Neuronal stem cell (in vitro differentiated cells): ENCODE results near the gene LCN2.
A peak's percentile ranks its signal among the peaks of the same experiment; 100 is the strongest.

Experiments used
- DNase-seq: peaks from one replicate; pipeline ENCODE4 v3.0.0-alpha.2; 2013; ENCODE audit warnings: low spot score
- H2AFZ ChIP-seq: one replicate; pipeline ENCODE4 v1.6.1; 2013; ENCODE audit warnings: mild to moderate bottlenecking, low read length, inconsistent platforms
- H2AK5ac ChIP-seq: 2 replicates; pipeline ENCODE4 v1.6.1; 2013; ENCODE audit warnings: low read depth, mild to moderate bottlenecking, inconsistent platforms, low read length, moderate library complexity, mixed read lengths
- H2BK120ac ChIP-seq: 2 replicates; pipeline ENCODE4 v1.6.1; 2013; ENCODE audit warnings: low read depth, mild to moderate bottlenecking, inconsistent platforms, low read length, moderate library complexity, mixed read lengths
- H2BK12ac ChIP-seq: one replicate; pipeline ENCODE4 v1.6.1; 2013; ENCODE audit warnings: low read length, inconsistent platforms
- H2BK15ac ChIP-seq: 2 replicates; pipeline ENCODE4 v1.6.1; 2013; ENCODE audit warnings: mild to moderate bottlenecking, low read length, inconsistent platforms, mixed read lengths
- H2BK5ac ChIP-seq: one replicate; pipeline ENCODE4 v1.6.1; 2013; ENCODE audit warnings: inconsistent platforms, mild to moderate bottlenecking, low read length, moderate library complexity
- H3K14ac ChIP-seq: one replicate; pipeline ENCODE4 v1.6.1; 2013; ENCODE audit warnings: low read length, inconsistent platforms
- H3K18ac ChIP-seq: 2 replicates; pipeline ENCODE4 v1.6.1; 2013; ENCODE audit warnings: low read length, inconsistent platforms
- H3K23ac ChIP-seq: 2 replicates; pipeline ENCODE4 v1.6.1; 2013; ENCODE audit warnings: low read depth, mild to moderate bottlenecking, mixed read lengths, low read length, inconsistent platforms; ENCODE audit not compliant: poor library complexity
- H3K27ac ChIP-seq: replicated peaks from 3 replicates; pipeline ENCODE4 v1.5.1; 2013; ENCODE audit warnings: low read length, inconsistent platforms
- H3K27me3 ChIP-seq, 3 experiments: 2 replicates each; pipeline ENCODE4 v1.6.1; 2013; ENCODE audit warnings: low read length in 3 of 3, mild to moderate bottlenecking in 2 of 3, inconsistent platforms in 1 of 3, low read depth in 1 of 3, mixed read lengths in 1 of 3, moderate library complexity in 1 of 3; ENCODE audit not compliant: control insufficient read depth in 3 of 3, insufficient read depth in 3 of 3
- H3K36me3 ChIP-seq, 2 donors: replicated peaks in 1 of 2; 2 replicates each; pipeline ENCODE4 v1.6.1; 2013; ENCODE audit warnings: low read length in 2 of 2; ENCODE audit not compliant: control insufficient read depth in 2 of 2, insufficient read depth in 2 of 2
- H3K4ac ChIP-seq: 2 replicates; pipeline ENCODE4 v1.6.1; 2013; ENCODE audit warnings: inconsistent platforms, mild to moderate bottlenecking, low read length, moderate library complexity
- H3K4me1 ChIP-seq, 2 donors: 1 replicate in 1 of 2; 2 replicates in 1 of 2; pipeline ENCODE4 v1.6.1; 2013; ENCODE audit warnings: low read length in 2 of 2, low read depth in 1 of 2; ENCODE audit not compliant: control insufficient read depth in 2 of 2, insufficient read depth in 1 of 2
- H3K4me2 ChIP-seq: one replicate; pipeline ENCODE4 v1.6.1; 2013; ENCODE audit warnings: mild to moderate bottlenecking, low read length, inconsistent platforms; ENCODE audit not compliant: insufficient read depth, poor library complexity, severe bottlenecking
- H3K4me3 ChIP-seq, 2 donors: 2 replicates each; pipeline ENCODE4 v1.5.1; 2013; ENCODE audit warnings: low read length in 2 of 2, mild to moderate bottlenecking in 2 of 2, inconsistent platforms in 1 of 2, moderate library complexity in 1 of 2
- H3K79me1 ChIP-seq: one replicate; pipeline ENCODE4 v1.6.1; 2013; ENCODE audit warnings: low read depth, mild to moderate bottlenecking, inconsistent platforms, low read length, moderate library complexity
- H3K9ac ChIP-seq: one replicate; pipeline ENCODE4 v1.6.1; 2013; ENCODE audit warnings: mild to moderate bottlenecking, low read depth, low read length, inconsistent platforms; ENCODE audit not compliant: poor library complexity
- H3K9me3 ChIP-seq, 2 donors: replicated peaks in 1 of 2; 2 replicates each; pipeline versions ENCODE3 to v1.6.1; 2013; ENCODE audit warnings: low read length in 2 of 2, mild to moderate bottlenecking in 2 of 2, inconsistent platforms in 1 of 2, low read depth in 1 of 2, mixed read lengths in 1 of 2, moderate library complexity in 1 of 2; ENCODE audit not compliant: control insufficient read depth in 2 of 2, insufficient read depth in 1 of 2
- H4K8ac ChIP-seq: one replicate; pipeline ENCODE4 v1.6.1; 2013; ENCODE audit warnings: low read depth, mild to moderate bottlenecking, inconsistent platforms, low read length, moderate library complexity
- H4K91ac ChIP-seq: one replicate; pipeline ENCODE4 v1.6.1; 2013; ENCODE audit warnings: low read length, low read depth, mild to moderate bottlenecking, inconsistent platforms; ENCODE audit not compliant: poor library complexity
- WGBS, 2 donors: extraction: QIAGEN DNeasy Blood & Tissue Kit; methylation state at CpG; one replicate each; pipeline ENCODE4 v1.1.7; 2013; ENCODE audit warnings: missing lambda C conversion rate in 2 of 2, mixed read lengths in 1 of 2; ENCODE audit not compliant: insufficient read length in 2 of 2, insufficient replicate concordance in 1 of 2; ENCODE audit errors: extremely low coverage in 2 of 2; 5-methylcytosine and 5-hydroxymethylcytosine counted together

Gene LCN2

GRCh38 chr9:128191406-128192046 lies 42.3 kb downstream of the LCN2 start, which contains the start of gene CIZ1:
CIZ1 (minus strand) TSS chr9:128191572; CDS start chr9:128190857, 715 bp downstream.
- peak within 1 kb of the TSS; percentile 96 for H2BK5ac ChIP-seq
- H4K91ac ChIP-seq = no peak within 1 kb of the TSS
- no peaks in the 10 kb centered on the region for H3K9me3 ChIP-seq
- H3K79me1 ChIP-seq = peaks cover 9% of the 10 kb centered on the region
- H3K9ac ChIP-seq = peak within 1 kb of the TSS; percentile 96
- peak within 1 kb of the TSS; percentile 92 for H2BK15ac ChIP-seq
- peak within 1 kb of the TSS; percentile 80 for H3K4me2 ChIP-seq
- peak within 1 kb of the TSS; percentile 89 for H2BK120ac ChIP-seq
- H3K18ac ChIP-seq = peak within 1 kb of the TSS; percentile 99
- peaks cover 4 to 5% of the 10 kb centered on the region in 2 donors for H3K4me1 ChIP-seq
- peak within 1 kb of the TSS; percentile 99 for H3K14ac ChIP-seq
- peak within 1 kb of the TSS; percentile 91 to 99 for H3K4me3 ChIP-seq
- H2BK12ac ChIP-seq = peak within 1 kb of the TSS; percentile 73
- H4K8ac ChIP-seq = peak within 1 kb of the TSS; percentile 95
- H2AFZ ChIP-seq = peak within 1 kb of the TSS; percentile 100
- peak; percentile 79 for DNase-seq
- peak within 1 kb of the TSS; percentile 98 for H3K23ac ChIP-seq
- no peaks in the 10 kb centered on the region for H3K27me3 ChIP-seq
- H3K36me3 ChIP-seq = peaks cover 15 to 36% of the 10 kb centered on the region in 2 donors
- no peak within 1 kb of the TSS for H3K27ac ChIP-seq
- H3K4ac ChIP-seq = peak within 1 kb of the TSS; percentile 66
- no CpG with 5 or more reads among the region's 71 CpGs for WGBS, 2 donors
- H2AK5ac ChIP-seq = peak within 1 kb of the TSS; percentile 89

GRCh38 chr9:128192601-128193371 lies 43.5 kb downstream of the LCN2 start:
- H2BK120ac ChIP-seq = no peak overlapping the region
- no peak overlapping the region for H4K91ac ChIP-seq
- H3K27me3 ChIP-seq = no peaks in the 10 kb centered on the region
- no peak overlapping the region for H3K4ac ChIP-seq
- no peak overlapping the region for H2AK5ac ChIP-seq
- H2BK12ac ChIP-seq = no peak overlapping the region
- no peak overlapping the region for H3K27ac ChIP-seq
- peaks cover 11 to 34% of the 10 kb centered on the region in 2 donors for H3K36me3 ChIP-seq
- H3K79me1 ChIP-seq = peaks cover 9% of the 10 kb centered on the region
- H3K23ac ChIP-seq = peak overlapping the region; percentile 48
- H3K14ac ChIP-seq = no peak overlapping the region
- H3K4me1 ChIP-seq = peaks cover 4 to 5% of the 10 kb centered on the region in 2 donors
- no CpG with 5 or more reads among the region's 56 CpGs for WGBS, 2 donors
- H3K4me2 ChIP-seq = no peak overlapping the region
- no peak overlapping the region for H3K4me3 ChIP-seq
- no peak overlapping the region for H4K8ac ChIP-seq
- H3K18ac ChIP-seq = no peak overlapping the region
- no peak overlapping the region for H2BK15ac ChIP-seq
- no peak overlapping the region for H2AFZ ChIP-seq
- H3K9ac ChIP-seq = no peak overlapping the region
- no peak overlapping the region for H2BK5ac ChIP-seq
- no peak for DNase-seq
- H3K9me3 ChIP-seq = no peaks in the 10 kb centered on the region

GRCh38 chr9:128193469-128194096 lies 44.3 kb downstream of the LCN2 start:
- no peak overlapping the region for H3K14ac ChIP-seq
- H2BK12ac ChIP-seq = no peak overlapping the region
- H3K18ac ChIP-seq = no peak overlapping the region
- no peak overlapping the region for H3K4ac ChIP-seq
- WGBS, 2 donors = no CpG with 5 or more reads among the region's 14 CpGs
- no peak overlapping the region for H2AK5ac ChIP-seq
- no peak overlapping the region for H3K27ac ChIP-seq
- H4K8ac ChIP-seq = no peak overlapping the region
- peaks cover 9 to 26% of the 10 kb centered on the region in 2 donors for H3K36me3 ChIP-seq
- no peak overlapping the region for H3K9ac ChIP-seq
- no peak overlapping the region for H2BK120ac ChIP-seq
- H3K9me3 ChIP-seq = no peaks in the 10 kb centered on the region
- no peak overlapping the region for H3K4me2 ChIP-seq
- H2BK15ac ChIP-seq = no peak overlapping the region
- no peak overlapping the region for H3K23ac ChIP-seq
- DNase-seq = no peak
- H4K91ac ChIP-seq = no peak overlapping the region
- H3K27me3 ChIP-seq = no peaks in the 10 kb centered on the region
- H2BK5ac ChIP-seq = no peak overlapping the region
- H3K4me1 ChIP-seq = peaks cover 4 to 5% of the 10 kb centered on the region in 2 donors
- no peak overlapping the region for H3K4me3 ChIP-seq
- H3K79me1 ChIP-seq = peaks cover 9% of the 10 kb centered on the region
- H2AFZ ChIP-seq = no peak overlapping the region
